Nephron progenitor cell (in vitro differentiated cells): ENCODE data around the gene RAET1E.

Source experiments
- DNase-seq: peaks from one replicate; pipeline ENCODE4 v3.0.0; 2021
- H3K27ac Mint-ChIP-seq: 2 replicates; pipeline ENCODE4 v1.8.0; 2021; ENCODE audit warnings: mild to moderate bottlenecking, moderate library complexity, mixed read lengths
- H3K27me3 Mint-ChIP-seq: 2 replicates; pipeline ENCODE4 v1.8.0; 2021; ENCODE audit warnings: mild to moderate bottlenecking, low read depth, mixed read lengths; ENCODE audit not compliant: poor library complexity
- H3K36me3 Mint-ChIP-seq: 2 replicates; pipeline ENCODE4 v1.8.0; 2021; ENCODE audit warnings: low read depth, mixed read lengths
- H3K4me1 Mint-ChIP-seq: 2 replicates; pipeline ENCODE4 v1.8.0; 2021; ENCODE audit warnings: mixed read lengths
- H3K4me3 Mint-ChIP-seq: 2 replicates; pipeline ENCODE4 v1.8.0; 2021; ENCODE audit warnings: mild to moderate bottlenecking, moderate library complexity, mixed read lengths
- H3K9me3 Mint-ChIP-seq: 2 replicates; pipeline ENCODE4 v1.8.0; 2021; ENCODE audit warnings: mild to moderate bottlenecking, moderate library complexity, mixed read lengths
- CTCF ChIP-seq: fragments of 200-600 bp; sonication (generic); IDR thresholded peaks from 2 replicates; pipeline ENCODE4 v1.5.0; 2021; ENCODE audit warnings: antibody characterized with exemption

Gene RAET1E

GRCh38 chr6:149899926-149900619 is 2.2 kb upstream of the RAET1E start:
- peaks cover 50% of the 10 kb centered on the region for H3K27me3 Mint-ChIP-seq
- DNase-seq: no peak
- H3K4me3 Mint-ChIP-seq: no peak overlapping the region
- no peak overlapping the region for H3K27ac Mint-ChIP-seq
- no peaks in the 10 kb centered on the region for H3K36me3 Mint-ChIP-seq
- TF ChIP-seq CTCF: no peak
- H3K9me3 Mint-ChIP-seq: no peaks in the 10 kb centered on the region
- peaks cover 7% of the 10 kb centered on the region for H3K4me1 Mint-ChIP-seq

GRCh38 chr6:149899486-149899885 is 1.6 kb upstream of the RAET1E start:
- no peak for DNase-seq
- Mint-ChIP-seq H3K27me3 (peaks cover 53% of the 10 kb centered on the region), H3K4me1 (peaks cover 7% of the 10 kb centered on the region), H3K4me3 (no peak overlapping the region), H3K9me3 (no peaks in the 10 kb centered on the region), H3K36me3 (no peaks in the 10 kb centered on the region), H3K27ac (no peak overlapping the region)
- TF ChIP-seq CTCF: no peak

GRCh38 chr6:149898966-149899365 is 1.1 kb upstream of the RAET1E start:
- Mint-ChIP-seq H3K27ac (no peak overlapping the region), H3K27me3 (peaks cover 58% of the 10 kb centered on the region), H3K36me3 (no peaks in the 10 kb centered on the region), H3K9me3 (no peaks in the 10 kb centered on the region), H3K4me3 (no peak overlapping the region), H3K4me1 (peaks cover 7% of the 10 kb centered on the region)
- no peak for DNase-seq
- TF ChIP-seq CTCF: no peak

- no peak for DNase-seq
- H3K4me3 Mint-ChIP-seq: no peak overlapping the region
- no peaks in the 10 kb centered on the region for H3K36me3 Mint-ChIP-seq
- peaks cover 7% of the 10 kb centered on the region for H3K4me1 Mint-ChIP-seq
- no peak overlapping the region for H3K27ac Mint-ChIP-seq
- H3K27me3 Mint-ChIP-seq: peaks cover 72% of the 10 kb centered on the region
- no peaks in the 10 kb centered on the region for H3K9me3 Mint-ChIP-seq
- no peak for TF ChIP-seq CTCF
These were observed 757 bp downstream of the RAET1E start for GRCh38 chr6:149897015-149897697.

GRCh38 chr6:149896491-149896890 is 1.4 kb downstream of the RAET1E start:
- TF ChIP-seq CTCF: no peak
- H3K36me3 Mint-ChIP-seq: no peaks in the 10 kb centered on the region
- H3K9me3 Mint-ChIP-seq: no peaks in the 10 kb centered on the region
- H3K4me3 Mint-ChIP-seq: no peak overlapping the region
- no peak for DNase-seq
- no peak overlapping the region for H3K27ac Mint-ChIP-seq
- peaks cover 7% of the 10 kb centered on the region for H3K4me1 Mint-ChIP-seq
- peaks cover 74% of the 10 kb centered on the region for H3K27me3 Mint-ChIP-seq

GRCh38 chr6:149895833-149896271 is 2.1 kb downstream of the RAET1E start:
- H3K4me1 Mint-ChIP-seq: peaks cover 7% of the 10 kb centered on the region
- no peaks in the 10 kb centered on the region for H3K36me3 Mint-ChIP-seq
- H3K9me3 Mint-ChIP-seq: no peaks in the 10 kb centered on the region
- TF ChIP-seq CTCF: no peak
- H3K4me3 Mint-ChIP-seq: no peak overlapping the region
- no peak overlapping the region for H3K27ac Mint-ChIP-seq
- peaks cover 74% of the 10 kb centered on the region for H3K27me3 Mint-ChIP-seq
- DNase-seq: no peak
